HCT116 (cell line): Measurements from ENCODE around the gene COBL. TPM values are rescaled to one million over a fixed set of nuclear protein-coding genes. Genes with fewer than 3 reads are reported as not detected.

Source experiments
- ATAC-seq: fragments of 200-7000 bp; cut with Tn5 transposase; 2 replicates; pipeline ENCODE4 v1.9.1; 2020; ENCODE audit warnings: mild to moderate bottlenecking, moderate library complexity
- BruUV-seq: library from RNA; stranded (reverse); fragments of 400-500 nt; replicated peaks from 2 replicates; lab custom pipeline; 2021; lab: Mats Ljungman, UMichigan
- CTCF ChIA-PET: fragments of 300-600 bp; sonication (Branson Sonifier 250); formaldehyde crosslinking; loops from one replicate; lab custom pipeline; 2021; ENCODE audit warnings: antibody characterized with exemption; lab: Charles Lee
- POLR2A ChIA-PET: fragments of 300-600, 350-600 bp; sonication (Branson Sonifier 250); formaldehyde crosslinking; loops from one replicate; lab custom pipeline; 2021; ENCODE audit warnings: antibody characterized with exemption; lab: Charles Lee
- RAD21 ChIA-PET, 2 experiments: fragments of 300-600 bp; sonication (Branson Sonifier 250); formaldehyde crosslinking; loops; one replicate each; lab custom pipeline; 2023; ENCODE audit warnings: low total read pairs in 2 of 2; ENCODE audit not compliant: uncharacterized antibody in 2 of 2, unreplicated experiment in 2 of 2, low non-redundant PET in 1 of 2; lab: Charles Lee
- DNase-seq: peaks from one replicate; pipeline ENCODE4 v3.0.0-alpha.2; 2010; ENCODE audit warnings: low read depth, low spot score
- H2AFZ ChIP-seq: fragments of 200-600 bp; shearing (Covaris generic), sonication (generic); 2 replicates; pipeline ENCODE4 v1.6.1; 2017; ENCODE audit warnings: low read depth, mixed run types, mixed read lengths, antibody characterized with exemption, low read length; ENCODE audit not compliant: poor library complexity, severe bottlenecking
- H3K27ac ChIP-seq: 2 replicates; pipeline ENCODE4 v1.5.1; 2012; ENCODE audit warnings: low read depth, low read length
- H3K27me3 ChIP-seq: fragments of 200-600 bp; sonication (generic); 2 replicates; pipeline ENCODE4 v1.6.1; 2016; ENCODE audit warnings: mixed run types, low read length, mixed read lengths; ENCODE audit not compliant: insufficient read depth
- H3K36me3 ChIP-seq, 2 experiments: fragments of 200-500 bp in 1 of 2; fragments of 200-600 bp in 1 of 2; sonication (Bioruptor generic) in 1 of 2; sonication (generic) in 1 of 2; 2 replicates each; pipeline versions ENCODE4 v1.5.1 to v1.6.1; 2014 to 2016; ENCODE audit warnings: low read length in 2 of 2, inconsistent platforms in 1 of 2, mixed read lengths in 1 of 2, mixed run types in 1 of 2; ENCODE audit not compliant: insufficient read depth in 2 of 2, control insufficient read depth in 1 of 2
- H3K4me1 ChIP-seq, 2 experiments: fragments of 200-600 bp in 1 of 2; sonication (generic) in 1 of 2; 2 replicates each; pipeline versions ENCODE4 v1.5.1 to v1.6.1; 2012 to 2017; ENCODE audit warnings: low read length in 2 of 2, inconsistent platforms in 1 of 2, mild to moderate bottlenecking in 1 of 2, mixed read lengths in 1 of 2, mixed run types in 1 of 2, moderate library complexity in 1 of 2; ENCODE audit not compliant: insufficient read depth in 2 of 2, control insufficient read depth in 1 of 2
- H3K4me2 ChIP-seq: fragments of 200-600 bp; sonication (generic); 2 replicates; pipeline ENCODE4 v1.6.1; 2017; ENCODE audit warnings: mixed run types, low read length, mixed read lengths
- H3K4me3 ChIP-seq, 2 experiments: fragments of 200-600 bp in 1 of 2; sonication (generic) in 1 of 2; replicated peaks in 1 of 2; 2 replicates each; pipeline ENCODE4 v1.5.1; 2011 to 2016; ENCODE audit warnings: low read length in 2 of 2, control low read depth in 1 of 2, low read depth in 1 of 2, mild to moderate bottlenecking in 1 of 2, mixed read lengths in 1 of 2, mixed run types in 1 of 2
- H3K79me2 ChIP-seq: fragments of 200-600 bp; sonication (generic); 2 replicates; pipeline ENCODE4 v1.6.1; 2017; ENCODE audit warnings: mild to moderate bottlenecking, mixed run types, low read length, moderate library complexity, mixed read lengths; ENCODE audit not compliant: insufficient read depth
- H3K9ac ChIP-seq: fragments of 200-600 bp; sonication (generic); 2 replicates; pipeline ENCODE4 v1.6.1; 2016; ENCODE audit warnings: low read length, mixed read lengths
- H3K9me2 ChIP-seq: fragments of 200-600 bp; sonication (generic), shearing (Covaris generic); 2 replicates; pipeline ENCODE4 v1.6.1; 2017; ENCODE audit warnings: mixed run types, mild to moderate bottlenecking, moderate library complexity; ENCODE audit not compliant: insufficient read depth
- H3K9me3 ChIP-seq, 2 experiments: fragments of 200-500 bp in 1 of 2; fragments of 200-600 bp in 1 of 2; sonication (Bioruptor generic) in 1 of 2; sonication (generic) in 1 of 2; 2 replicates each; pipeline ENCODE4 v1.6.1; 2014 to 2017; ENCODE audit warnings: low read length in 2 of 2, mixed read lengths in 2 of 2, inconsistent platforms in 1 of 2, low read depth in 1 of 2, mild to moderate bottlenecking in 1 of 2, mixed run types in 1 of 2, moderate library complexity in 1 of 2; ENCODE audit not compliant: control insufficient read depth in 1 of 2, insufficient read depth in 1 of 2
- H4K20me1 ChIP-seq: fragments of 200-600 bp; sonication (generic), shearing (Covaris generic); 2 replicates; pipeline ENCODE4 v1.6.1; 2017; ENCODE audit warnings: mixed run types, mild to moderate bottlenecking, moderate library complexity; ENCODE audit not compliant: insufficient read depth
- CEBPB ChIP-seq: IDR thresholded peaks from 2 replicates; pipeline ENCODE4 v1.6.1; 2012; ENCODE audit warnings: low read depth
- EGR1 ChIP-seq: IDR thresholded peaks from 2 replicates; pipeline ENCODE4 v1.6.1; 2012; ENCODE audit warnings: low read depth
- JUND ChIP-seq: IDR thresholded peaks from 2 replicates; pipeline ENCODE4 v1.6.1; 2012
- RAD21 ChIP-seq: IDR thresholded peaks from 2 replicates; pipeline ENCODE4 v1.6.1; 2012; ENCODE audit warnings: low read depth, mild to moderate bottlenecking
- YY1 ChIP-seq: IDR thresholded peaks from 2 replicates; pipeline ENCODE4 v1.6.1; 2011; ENCODE audit warnings: low read length, low read depth, moderate library complexity, mild to moderate bottlenecking; ENCODE audit not compliant: insufficient replicate concordance; ENCODE audit errors: extremely low read depth
- intact Hi-C: fragments of 100-400 bp; cut with micrococcal nuclease; formaldehyde crosslinking; loops from 2 replicates; pipeline ENCODE4 v1.10.0; 2022
- total RNA-seq: library from RNA; stranded (reverse); gene quantifications from one replicate; pipeline ENCODE4 v1.2.1, GENCODE V29; 2021; ENCODE audit not compliant: unreplicated experiment
- TF ChIP-seq, protein P1 (sequence below): IDR thresholded peaks from 2 replicates; pipeline ENCODE4 v1.6.1; 2012
- TF ChIP-seq, protein P2 (sequence below): IDR thresholded peaks from 2 replicates; pipeline ENCODE4 v1.6.1; 2012
- TF ChIP-seq, protein P3 (sequence below), 3 experiments: fragments of 200-600 bp in 1 of 3; sonication (generic) in 1 of 3; IDR thresholded peaks in 2 of 3; conservative IDR thresholded peaks in 1 of 3; 2 replicates each; pipeline ENCODE4 v1.5.1; 2012 to 2017; ENCODE audit warnings: low read depth in 2 of 3, low read length in 2 of 3, antibody characterized with exemption in 1 of 3, borderline replicate concordance in 1 of 3, control low read depth in 1 of 3, mild to moderate bottlenecking in 1 of 3, mixed read lengths in 1 of 3, mixed run types in 1 of 3, moderate library complexity in 1 of 3; ENCODE audit not compliant: insufficient read depth in 1 of 3

Gene COBL
- total RNA-seq, 1 experiment from 2014 or later, result 19.3 TPM

DNA sequence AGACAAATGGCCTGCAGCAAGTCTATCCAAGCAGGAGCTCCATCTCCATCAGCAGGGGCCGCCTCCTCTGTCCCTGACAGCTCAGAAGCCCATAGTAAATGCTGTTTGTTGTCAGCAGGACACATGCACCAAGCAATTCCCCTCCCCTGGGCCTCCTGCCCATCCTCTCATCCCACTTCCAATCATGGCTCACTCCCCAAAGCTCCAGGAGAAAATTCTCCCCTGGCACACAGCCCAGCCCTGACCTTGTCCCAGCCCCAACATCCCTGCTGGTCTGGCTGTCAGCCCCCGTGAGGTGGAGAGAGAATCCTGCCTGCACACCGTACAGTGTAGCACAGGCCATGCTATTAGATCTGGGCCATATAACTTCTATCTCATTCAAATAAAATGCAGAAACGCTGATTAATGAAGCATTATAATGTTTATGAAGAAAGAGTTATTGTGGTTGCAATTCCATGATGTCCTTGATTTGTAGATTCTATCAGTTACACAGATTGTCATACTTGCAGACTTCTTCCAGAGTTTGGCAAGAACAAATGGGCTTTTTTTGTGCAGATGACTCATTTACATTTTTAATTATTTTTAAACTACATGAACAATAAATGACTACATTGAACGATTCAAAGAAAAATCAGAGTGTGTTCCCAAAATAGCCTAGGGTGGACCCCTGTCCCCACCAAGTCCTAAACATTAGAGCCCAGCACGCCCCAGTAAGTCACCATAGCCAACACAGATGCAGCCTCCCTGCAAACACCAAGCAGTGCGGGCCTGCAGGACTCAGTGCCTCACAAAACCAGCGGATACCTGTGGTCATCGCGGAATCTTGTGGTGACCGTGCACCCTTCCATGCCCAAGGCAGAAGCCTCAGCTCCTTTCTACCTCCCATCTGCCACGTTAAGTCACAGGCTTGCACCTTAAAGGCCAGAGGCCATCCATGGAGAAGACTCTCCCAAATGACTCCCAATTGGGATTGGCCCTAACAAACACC, 70.1 kb downstream of the COBL start:
- no peak overlapping the region for H3K4me2 ChIP-seq
- no peaks in the 10 kb centered on the region for H3K79me2 ChIP-seq
- no TSS peak for BruUV-seq
- intact Hi-C loops, result no loop called here
- H3K27ac ChIP-seq, result no peak overlapping the region
- no peaks in the 10 kb centered on the region for H3K27me3 ChIP-seq
- no peak overlapping the region for H3K9ac ChIP-seq
- H3K4me3 ChIP-seq, result no peak overlapping the region
- no peak overlapping the region for H2AFZ ChIP-seq
- ATAC-seq, result no peak
- no peaks in the 10 kb centered on the region for H4K20me1 ChIP-seq
- H3K9me2 ChIP-seq, result no peaks in the 10 kb centered on the region
- no peaks in the 10 kb centered on the region for H3K9me3 ChIP-seq
- POLR2A ChIA-PET, result no interaction called here
- RAD21 ChIA-PET, result no interaction called here
- no peaks in the 10 kb centered on the region for H3K36me3 ChIP-seq
- H3K4me1 ChIP-seq, result peaks cover 19 to 27% of the 10 kb centered on the region in 2 experiments
- TF ChIP-seq RAD21 (no peak), YY1 (no peak), EGR1 (no peak), JUND (no peak), CEBPB (no peak)
- TF ChIP-seq, protein P1, sequence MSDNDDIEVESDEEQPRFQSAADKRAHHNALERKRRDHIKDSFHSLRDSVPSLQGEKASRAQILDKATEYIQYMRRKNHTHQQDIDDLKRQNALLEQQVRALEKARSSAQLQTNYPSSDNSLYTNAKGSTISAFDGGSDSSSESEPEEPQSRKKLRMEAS, result no peak
- TF ChIP-seq, protein P2, sequence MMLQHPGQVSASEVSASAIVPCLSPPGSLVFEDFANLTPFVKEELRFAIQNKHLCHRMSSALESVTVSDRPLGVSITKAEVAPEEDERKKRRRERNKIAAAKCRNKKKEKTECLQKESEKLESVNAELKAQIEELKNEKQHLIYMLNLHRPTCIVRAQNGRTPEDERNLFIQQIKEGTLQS, result no peak
- TF ChIP-seq, protein P3, sequence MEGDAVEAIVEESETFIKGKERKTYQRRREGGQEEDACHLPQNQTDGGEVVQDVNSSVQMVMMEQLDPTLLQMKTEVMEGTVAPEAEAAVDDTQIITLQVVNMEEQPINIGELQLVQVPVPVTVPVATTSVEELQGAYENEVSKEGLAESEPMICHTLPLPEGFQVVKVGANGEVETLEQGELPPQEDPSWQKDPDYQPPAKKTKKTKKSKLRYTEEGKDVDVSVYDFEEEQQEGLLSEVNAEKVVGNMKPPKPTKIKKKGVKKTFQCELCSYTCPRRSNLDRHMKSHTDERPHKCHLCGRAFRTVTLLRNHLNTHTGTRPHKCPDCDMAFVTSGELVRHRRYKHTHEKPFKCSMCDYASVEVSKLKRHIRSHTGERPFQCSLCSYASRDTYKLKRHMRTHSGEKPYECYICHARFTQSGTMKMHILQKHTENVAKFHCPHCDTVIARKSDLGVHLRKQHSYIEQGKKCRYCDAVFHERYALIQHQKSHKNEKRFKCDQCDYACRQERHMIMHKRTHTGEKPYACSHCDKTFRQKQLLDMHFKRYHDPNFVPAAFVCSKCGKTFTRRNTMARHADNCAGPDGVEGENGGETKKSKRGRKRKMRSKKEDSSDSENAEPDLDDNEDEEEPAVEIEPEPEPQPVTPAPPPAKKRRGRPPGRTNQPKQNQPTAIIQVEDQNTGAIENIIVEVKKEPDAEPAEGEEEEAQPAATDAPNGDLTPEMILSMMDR (IDR thresholded peaks at IDR 0.05 in 2 of 3, conservative IDR thresholded peaks at IDR 0.05 in 1 of 3; ENCODE audit: borderline replicate concordance in 1 of 3, insufficient read depth in 1 of 3, low read depth in 2 of 3, low read length in 2 of 3), result no peak
- TF ChIP-seq, all 23 proteins: peak for 0
- CTCF ChIA-PET, result interaction anchor here (1.3 kb wide), 1 partner anchor 84 kb away, joined by 3 read pairs; no protein-coding TSS in a partner anchor
- DNase-seq, result no peak
